SK-N-SH (cell line): Measurements from ENCODE around the gene SF3A2. TPM values are rescaled to one million over a fixed set of nuclear protein-coding genes. Genes with fewer than 3 reads are reported as not detected.
A peak's percentile ranks its signal among the peaks of the same experiment; 100 is the strongest.

Source experiments
- CTCF ChIA-PET: fragments of 300-600, 350-600 bp; formaldehyde crosslinking; extraction: SDS; loops from one replicate; lab custom pipeline; 2021; lab: Yijun Ruan, JAX
- POLR2A ChIA-PET: fragments of 350-600 bp; sonication (Branson Sonifier 250); formaldehyde crosslinking; extraction: SDS; loops from one replicate; lab custom pipeline; 2020; ENCODE audit warnings: antibody characterized with exemption, inconsistent platforms; lab: Yijun Ruan, JAX
- DNase-seq: peaks from one replicate; pipeline ENCODE4 v3.0.0; 2012
- H2AFZ ChIP-seq: fragments of 200-600 bp; sonication (generic); 2 replicates; pipeline ENCODE4 v1.8.1; 2016; ENCODE audit warnings: antibody characterized with exemption, mild to moderate bottlenecking, low read depth
- H3F3A ChIP-seq: fragments of 200-600 bp; sonication (generic); replicated peaks from 2 replicates; pipeline ENCODE3; 2016; ENCODE audit warnings: antibody characterized with exemption, mild to moderate bottlenecking; ENCODE audit not compliant: insufficient read depth
- H3K27ac ChIP-seq, 2 experiments: fragments of 200-500 bp in 1 of 2; fragments of 200-600 bp in 1 of 2; sonication (Bioruptor generic) in 1 of 2; sonication (generic), shearing (Covaris generic) in 1 of 2; 2 replicates each; pipeline versions ENCODE4 v1.5.1 to v1.6.1; 2014 to 2016; ENCODE audit warnings: low read depth in 2 of 2, inconsistent platforms in 1 of 2, low read length in 1 of 2, mild to moderate bottlenecking in 1 of 2, mixed read lengths in 1 of 2
- H3K27me3 ChIP-seq: fragments of 200-600 bp; sonication (generic), shearing (Covaris generic); 2 replicates; pipeline ENCODE4 v1.6.1; 2016; ENCODE audit warnings: mixed run types; ENCODE audit not compliant: insufficient read depth
- H3K36me3 ChIP-seq, 2 experiments: fragments of 200-500 bp in 1 of 2; fragments of 200-600 bp in 1 of 2; sonication (Bioruptor generic) in 1 of 2; sonication (generic) in 1 of 2; replicated peaks in 1 of 2; 2 replicates each; pipeline versions ENCODE3 to v1.5.1; 2014 to 2016; ENCODE audit warnings: low read length in 1 of 2, mild to moderate bottlenecking in 1 of 2; ENCODE audit not compliant: insufficient read depth in 2 of 2, control insufficient read depth in 1 of 2
- H3K4me1 ChIP-seq, 2 experiments: fragments of 200-500 bp in 1 of 2; fragments of 200-600 bp in 1 of 2; sonication (Bioruptor generic) in 1 of 2; sonication (generic), shearing (Covaris generic) in 1 of 2; 2 replicates each; pipeline versions ENCODE4 v1.5.1 to v1.6.1; 2014 to 2016; ENCODE audit warnings: low read depth in 1 of 2, low read length in 1 of 2, mixed run types in 1 of 2; ENCODE audit not compliant: insufficient read depth in 2 of 2, control insufficient read depth in 1 of 2
- H3K4me2 ChIP-seq: fragments of 200-600 bp; sonication (generic), shearing (Covaris generic); 2 replicates; pipeline ENCODE4 v1.6.1; 2017; ENCODE audit warnings: mixed run types
- H3K4me3 ChIP-seq, 2 experiments: fragments of 200-500 bp in 1 of 2; fragments of 200-600 bp in 1 of 2; sonication (Bioruptor generic) in 1 of 2; sonication (generic), shearing (Covaris generic) in 1 of 2; 2 replicates each; pipeline versions ENCODE4 v1.5.1 to v1.8.1; 2014 to 2016; ENCODE audit warnings: low read depth in 2 of 2, inconsistent platforms in 1 of 2, low read length in 1 of 2, mild to moderate bottlenecking in 1 of 2, mixed read lengths in 1 of 2, moderate library complexity in 1 of 2
- H3K79me2 ChIP-seq: fragments of 200-600 bp; sonication (generic); 2 replicates; pipeline ENCODE4 v1.8.1; 2017; ENCODE audit warnings: mild to moderate bottlenecking; ENCODE audit not compliant: insufficient read depth
- H3K9ac ChIP-seq: fragments of 200-600 bp; sonication (generic); 2 replicates; pipeline ENCODE4 v1.6.1; 2017; ENCODE audit warnings: mixed run types
- H3K9me2 ChIP-seq: fragments of 200-600 bp; sonication (generic); 2 replicates; pipeline ENCODE4 v1.6.1; 2017; ENCODE audit warnings: mixed run types
- H3K9me3 ChIP-seq: fragments of 200-600 bp; sonication (generic); 2 replicates; pipeline ENCODE4 v1.6.1; 2017; ENCODE audit warnings: mixed run types, mild to moderate bottlenecking, moderate library complexity
- H4K20me1 ChIP-seq: fragments of 200-600 bp; sonication (generic); 2 replicates; pipeline ENCODE4 v1.6.1; 2017; ENCODE audit warnings: mild to moderate bottlenecking, mixed run types; ENCODE audit not compliant: insufficient read depth
- CHD2 ChIP-seq: fragments of 150-350 bp; IDR thresholded peaks from 2 replicates; pipeline ENCODE4 v1.6.1; 2018; ENCODE audit warnings: low read length; ENCODE audit not compliant: partially characterized antibody
- ELF1 ChIP-seq: IDR thresholded peaks from 2 replicates; pipeline ENCODE4 v1.4.0; 2012
- EZH2phosphoT487 ChIP-seq: fragments of 200-600 bp; sonication (generic); IDR thresholded peaks from 2 replicates; pipeline ENCODE4 v1.6.1; 2017; ENCODE audit warnings: low read depth, mixed run types, mild to moderate bottlenecking, antibody characterized with exemption, moderate library complexity, borderline replicate concordance
- FOSL2 ChIP-seq: IDR thresholded peaks from 2 replicates; pipeline ENCODE4 v1.4.0; 2012; ENCODE audit warnings: low read depth, mild to moderate bottlenecking, moderate library complexity, borderline replicate concordance
- FOXJ3 ChIP-seq: sonication (generic); formaldehyde crosslinking; IDR thresholded peaks from 2 replicates; pipeline ENCODE4 v1.5.1; 2020; ENCODE audit warnings: mild to moderate bottlenecking, missing genetic modification reagents
- FOXM1 ChIP-seq: IDR thresholded peaks from 2 replicates; pipeline ENCODE4 v1.4.0; 2012; ENCODE audit warnings: low read depth, mild to moderate bottlenecking
- GABPA ChIP-seq: IDR thresholded peaks from 2 replicates; pipeline ENCODE4 v1.4.0; 2012; ENCODE audit warnings: low read depth, mild to moderate bottlenecking
- GATA2 ChIP-seq: sonication (generic); formaldehyde crosslinking; IDR thresholded peaks from 2 replicates; pipeline ENCODE4 v1.5.0; 2020; ENCODE audit warnings: mild to moderate bottlenecking, missing genetic modification reagents
- IRF3 ChIP-seq: fragments of 150-350 bp; IDR thresholded peaks from 2 replicates; pipeline ENCODE4 v1.6.1; 2016; ENCODE audit warnings: mild to moderate bottlenecking, low read depth, low read length
- JUND ChIP-seq: IDR thresholded peaks from 2 replicates; pipeline ENCODE4 v1.4.0; 2012
- MEF2A ChIP-seq: IDR thresholded peaks from 2 replicates; pipeline ENCODE4 v1.4.0; 2012; ENCODE audit warnings: low read depth, borderline replicate concordance
- MXI1 ChIP-seq: IDR thresholded peaks from 2 replicates; pipeline ENCODE4 v1.6.1; 2012; ENCODE audit warnings: mild to moderate bottlenecking, low read depth, low read length, improper control_type of control experiment
- NRF1 ChIP-seq: IDR thresholded peaks from 2 replicates; pipeline ENCODE4 v1.6.1; 2012; ENCODE audit warnings: low read depth, mild to moderate bottlenecking, low read length
- PBX3 ChIP-seq: IDR thresholded peaks from 2 replicates; pipeline ENCODE4; 2012
- RAD21 ChIP-seq: IDR thresholded peaks from 2 replicates; pipeline ENCODE4 v1.6.1; 2012; ENCODE audit warnings: mild to moderate bottlenecking, low read length
- RCOR1 ChIP-seq: fragments of 150-350 bp; IDR thresholded peaks from 2 replicates; pipeline ENCODE4 v1.6.1; 2017; ENCODE audit warnings: antibody characterized with exemption, low read length
- RFX5 ChIP-seq: IDR thresholded peaks from 2 replicates; pipeline ENCODE4 v1.6.1; 2012; ENCODE audit warnings: mild to moderate bottlenecking, improper control_type of control experiment, low read length
- RXRA ChIP-seq: IDR thresholded peaks from 2 replicates; pipeline ENCODE4 v1.4.0; 2012; ENCODE audit warnings: low read depth, mild to moderate bottlenecking, borderline replicate concordance
- SIN3A ChIP-seq: IDR thresholded peaks from 2 replicates; pipeline ENCODE4 v1.6.1; 2012; ENCODE audit warnings: low read depth, mild to moderate bottlenecking, low read length, moderate library complexity, borderline replicate concordance
- TAF1 ChIP-seq: IDR thresholded peaks from 2 replicates; pipeline ENCODE4 v1.6.1; 2012; ENCODE audit warnings: low read depth, mild to moderate bottlenecking, low read length, moderate library complexity, borderline replicate concordance
- USF2 ChIP-seq: fragments of 150-350 bp; IDR thresholded peaks from 2 replicates; pipeline ENCODE4 v1.6.1; 2017; ENCODE audit warnings: antibody characterized with exemption, low read length, low read depth, borderline replicate concordance
- YY1 ChIP-seq: IDR thresholded peaks from 2 replicates; pipeline ENCODE4 v1.4.0; 2012; ENCODE audit warnings: low read depth, mild to moderate bottlenecking
- ZBTB33 ChIP-seq: IDR thresholded peaks from 2 replicates; pipeline ENCODE4 v1.4.0; 2012; ENCODE audit warnings: low read depth, borderline replicate concordance
- WGBS: methylation state at CpG from one replicate; pipeline ENCODE4 v1.1.6; 2017; ENCODE audit warnings: low lambda C conversion rate; 5-methylcytosine and 5-hydroxymethylcytosine counted together
- polyA plus RNA-seq, 3 experiments: library from polyadenylated mRNA; depleted of rRNA; stranded (reverse); fragments of >200 nt; gene quantifications; 2 replicates each; pipeline ENCODE4 v1.2.3, GENCODE V29; 2012

The SF3A2 gene
- polyA plus RNA-seq, 1 of the 3 experiments (the other 2 are of a cell fraction) = 55.8 TPM

- ChIA-PET CTCF (interaction anchor here (0.8 to 8.9 kb wide), 7 partner anchors 9 to 297 kb away, joined by 3 to 116 read pairs (median 4); no protein-coding TSS in a partner anchor), POLR2A (no interaction called here)
- Histone ChIP-seq H3K4me3 (no peak overlapping the region), H2AFZ (no peak overlapping the region), H3K27ac (no peak overlapping the region), H3K9ac (peak overlapping the region; percentile 95; the same call in 1 of the 2 replicates), H3K4me1 (peaks cover 9 to 36% of the 10 kb centered on the region in 2 experiments; a peak in 2 of 4 replicates), H3F3A (peaks cover 33% of the 10 kb centered on the region), H3K36me3 (peaks cover 17 to 28% of the 10 kb centered on the region in 2 experiments), H3K4me2 (peak overlapping the region; percentile 98; the same call in 1 of the 2 replicates), H4K20me1 (peaks cover 29% of the 10 kb centered on the region), H3K9me2 (no peaks in the 10 kb centered on the region), H3K79me2 (peaks cover 65% of the 10 kb centered on the region), H3K9me3 (no peaks in the 10 kb centered on the region), H3K27me3 (no peaks in the 10 kb centered on the region)
- TF ChIP-seq SIN3A = no peak
- no peak for TF ChIP-seq EZH2phosphoT487
- no peak for TF ChIP-seq GATA2 (CRISPR knock-in tag)
- no peak for TF ChIP-seq RFX5
- TF ChIP-seq JUND = no peak
- no peak for TF ChIP-seq TAF1
- TF ChIP-seq ELF1 = no peak
- TF ChIP-seq RCOR1 = no peak
- TF ChIP-seq FOSL2 = no peak
- TF ChIP-seq FOXJ3 (CRISPR knock-in tag) = no peak
- TF ChIP-seq YY1 = no peak
- TF ChIP-seq MXI1 = no peak
- TF ChIP-seq MEF2A = no peak
- no peak for TF ChIP-seq NRF1
- no peak for TF ChIP-seq PBX3
- 98% methylated on average over 16 of the region's 25 CpGs for WGBS
- no peak for DNase-seq
These were observed 2.9 kb upstream of the SF3A2 start for GRCh38 chr19:2233601-2234280.

- Histone ChIP-seq H2AFZ (no peak overlapping the region), H3K27ac (peak overlapping the region; percentile 68 to 93; a peak in 2 of 4 replicates), H3K9me2 (no peaks in the 10 kb centered on the region), H3K4me2 (peak overlapping the region; percentile 98), H3K9me3 (no peaks in the 10 kb centered on the region), H3K9ac (peak overlapping the region; percentile 95), H3K36me3 (peaks cover 16 to 20% of the 10 kb centered on the region in 2 experiments), H4K20me1 (peaks cover 42% of the 10 kb centered on the region), H3K27me3 (no peaks in the 10 kb centered on the region), H3K79me2 (peaks cover 78% of the 10 kb centered on the region), H3K4me3 (peak overlapping the region; percentile 76 to 89), H3K4me1 (peaks cover 12 to 37% of the 10 kb centered on the region in 2 experiments; a peak in 3 of 4 replicates), H3F3A (peaks cover 38% of the 10 kb centered on the region)
- CTCF ChIA-PET = interaction anchor here (0.7 to 8.9 kb wide), 9 partner anchors 9 to 81 kb away, joined by 3 to 116 read pairs (median 8); no protein-coding TSS in a partner anchor
- DNase-seq = no peak
- POLR2A ChIA-PET = interaction anchor here (1.2 to 1.6 kb wide), 2 partner anchors 35 to 81 kb away, joined by 3 to 7 read pairs; no protein-coding TSS in a partner anchor
- WGBS = 58% methylated on average over 4 of the region's 6 CpGs
- TF ChIP-seq IRF3 = no peak
- TF ChIP-seq RXRA = no peak
- TF ChIP-seq RAD21 = no peak
- no peak for TF ChIP-seq GABPA
- no peak for TF ChIP-seq FOXM1
- no peak for TF ChIP-seq SIN3A
- no peak for TF ChIP-seq CHD2
- TF ChIP-seq JUND = no peak
- TF ChIP-seq USF2 = no peak
- no peak for TF ChIP-seq ZBTB33
These were observed 1.6 kb upstream of the SF3A2 start for GRCh38 chr19:2234996-2235380.
